Measurements from ENCODE around the gene MALL.
"Not testable (repeated sequence)": the region's sequence is repeated elsewhere in the genome, so short reads cannot be mapped to it uniquely, and the experiment has no call there.

Gene MALL

DNA sequence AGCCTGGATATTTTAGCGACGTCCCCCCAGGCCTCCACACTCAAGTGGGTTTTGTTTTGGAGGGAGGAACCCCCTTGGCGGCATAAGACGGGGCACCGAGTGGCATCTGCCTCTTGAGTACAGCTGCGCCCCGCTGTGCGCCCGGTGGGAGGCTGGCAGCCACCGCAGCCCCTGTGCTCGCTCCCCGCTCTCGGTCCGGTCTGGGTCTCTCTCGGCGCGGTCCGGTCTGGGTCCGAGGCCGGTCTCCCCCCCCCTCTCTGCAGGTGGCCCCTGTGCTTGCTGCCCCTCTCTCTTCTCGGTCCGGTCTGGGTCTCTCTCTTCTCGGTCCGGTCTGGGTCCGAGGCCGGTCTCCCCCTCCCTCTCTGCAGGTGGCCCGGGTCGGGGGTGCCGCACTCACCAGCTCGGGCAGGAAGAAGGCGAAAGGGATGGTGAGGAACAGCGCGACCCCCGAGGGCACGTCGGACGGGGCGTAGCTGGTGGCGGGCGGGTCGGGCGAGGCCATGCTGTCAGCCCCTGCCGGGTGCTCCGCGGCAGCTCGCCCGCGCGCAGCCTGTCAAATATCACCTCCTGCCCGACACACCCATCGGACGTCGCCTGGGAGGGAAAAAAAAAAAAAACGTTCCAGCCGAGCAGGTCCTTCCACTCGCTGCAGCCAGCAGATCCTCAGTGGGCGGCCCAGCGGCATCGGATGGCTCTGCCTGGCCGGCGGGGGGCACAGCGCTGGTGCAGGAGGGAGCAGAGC lies at the start of gene MALL:
Gene MALL, minus strand, starts transcription at position 532 of the 742 bp plus-strand sequence. Its CDS starts 30 bp downstream, at position 502.
- DNase-seq (ENCODE audit: low read depth in 2 of 2): no peak

DNA sequence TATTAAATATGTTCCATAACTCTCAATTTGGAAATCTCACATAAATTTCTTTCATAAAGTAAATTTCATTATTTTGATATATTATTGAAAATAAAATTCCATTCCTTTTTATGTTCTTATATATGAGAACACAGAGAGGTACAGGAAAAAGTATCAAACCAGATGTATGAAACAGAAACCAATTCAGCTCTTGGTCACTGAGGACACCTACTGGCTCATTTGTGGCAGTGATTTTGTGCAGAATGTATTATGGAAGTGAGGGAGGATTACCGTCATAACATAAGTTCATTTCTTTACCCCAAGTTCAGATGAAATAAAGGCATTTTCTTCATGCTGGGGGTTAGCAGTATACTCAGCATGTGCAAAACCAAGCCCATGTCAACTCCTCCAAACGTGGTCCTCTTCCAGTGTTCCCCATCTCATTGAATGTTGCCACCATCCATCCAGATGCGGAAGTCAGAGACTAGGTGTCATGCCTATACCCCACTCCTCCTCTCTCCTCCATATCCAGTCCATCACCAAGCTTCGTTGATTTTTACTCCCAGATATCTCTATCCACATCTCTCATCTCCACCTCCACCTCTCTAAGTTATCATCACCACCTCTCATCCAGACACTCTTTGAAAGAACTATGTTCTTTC lies 41.7 kb upstream of the MALL start:
- DNase-seq (ENCODE audit: low read depth in 2 of 2): no peak

DNA sequence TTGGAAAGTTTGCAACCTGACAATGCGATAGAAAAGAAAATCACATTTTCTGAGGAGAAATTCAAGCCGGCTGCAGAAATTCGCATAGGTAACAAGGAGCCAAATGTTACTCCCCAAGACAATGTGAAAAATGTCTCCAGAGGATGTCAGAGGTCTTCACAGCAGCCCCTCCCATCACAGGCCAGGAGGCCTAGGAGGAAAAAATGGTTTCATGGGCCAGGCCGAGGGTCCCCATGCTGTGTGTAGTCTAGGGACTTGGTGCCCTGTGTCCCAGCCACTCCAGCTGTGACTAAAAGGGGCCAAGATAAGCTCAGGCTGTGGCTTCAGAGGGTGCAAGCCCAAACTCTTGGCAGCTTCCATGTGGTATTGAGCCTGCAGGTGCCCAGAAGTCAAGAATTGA lies 39.2 kb upstream of the MALL start:
- DNase-seq (ENCODE audit: low read depth in 2 of 2): not testable (repeated sequence)

DNA sequence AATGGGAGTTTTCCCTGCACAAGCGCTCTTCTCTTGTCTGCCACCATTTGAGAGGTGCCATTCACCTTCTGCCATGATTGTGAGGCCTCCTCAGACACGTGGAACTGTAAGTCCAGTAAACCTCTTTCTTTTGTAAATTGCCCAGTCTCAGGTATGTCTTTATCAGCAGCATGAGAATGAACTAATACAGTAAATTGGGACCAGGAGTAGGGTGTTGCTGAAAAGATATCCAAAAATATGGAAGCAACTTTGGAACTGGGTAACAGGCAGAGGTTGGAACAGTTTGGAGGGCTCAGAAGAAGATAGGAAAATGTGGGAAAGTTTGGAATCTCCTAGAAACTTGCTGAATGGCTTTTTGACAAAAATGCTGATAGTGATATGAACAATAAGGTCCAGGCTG lies 38.6 kb upstream of the MALL start:
- not testable (repeated sequence) for DNase-seq (ENCODE audit: low read depth in 2 of 2)

DNA sequence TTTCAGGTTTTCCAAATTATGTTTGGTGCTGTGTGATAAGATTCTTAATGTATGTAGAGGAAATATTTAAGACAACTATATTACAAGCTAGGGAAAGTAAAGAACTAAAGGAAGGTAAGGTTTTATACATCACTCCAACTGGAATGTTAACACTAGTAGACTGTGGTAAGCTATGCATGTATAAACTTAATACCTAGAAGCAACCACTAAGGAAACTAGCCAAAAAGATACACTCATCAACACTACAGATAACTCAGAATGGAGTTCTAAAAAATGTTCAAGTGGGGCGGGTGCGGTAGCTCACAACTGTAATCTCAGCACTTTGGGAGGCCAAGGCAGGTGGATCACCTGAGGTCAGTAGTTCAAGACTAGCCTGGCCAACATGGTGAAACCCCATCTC lies 37.8 kb upstream of the MALL start:
- DNase-seq (ENCODE audit: low read depth in 2 of 2): no peak

DNA sequence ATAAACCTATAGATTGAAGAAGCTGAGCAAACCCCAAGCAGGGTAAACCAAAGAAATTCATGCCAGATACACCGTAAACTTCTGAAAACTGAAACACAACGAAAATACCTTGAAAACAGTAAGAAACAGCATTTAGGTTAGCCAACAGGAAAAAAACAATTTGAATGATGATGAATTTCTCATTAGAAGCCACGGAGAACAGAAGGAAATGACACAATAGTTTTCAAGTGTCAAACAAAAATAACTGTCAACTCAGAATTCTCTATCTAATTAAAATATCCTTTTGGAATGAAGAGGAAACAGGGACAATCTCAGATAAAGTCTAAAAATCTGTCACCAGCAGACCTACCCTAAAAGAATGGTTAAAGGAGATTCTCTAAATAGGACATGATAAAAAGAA lies 37.3 kb upstream of the MALL start:
- no peak for DNase-seq (ENCODE audit: low read depth in 2 of 2)

DNA sequence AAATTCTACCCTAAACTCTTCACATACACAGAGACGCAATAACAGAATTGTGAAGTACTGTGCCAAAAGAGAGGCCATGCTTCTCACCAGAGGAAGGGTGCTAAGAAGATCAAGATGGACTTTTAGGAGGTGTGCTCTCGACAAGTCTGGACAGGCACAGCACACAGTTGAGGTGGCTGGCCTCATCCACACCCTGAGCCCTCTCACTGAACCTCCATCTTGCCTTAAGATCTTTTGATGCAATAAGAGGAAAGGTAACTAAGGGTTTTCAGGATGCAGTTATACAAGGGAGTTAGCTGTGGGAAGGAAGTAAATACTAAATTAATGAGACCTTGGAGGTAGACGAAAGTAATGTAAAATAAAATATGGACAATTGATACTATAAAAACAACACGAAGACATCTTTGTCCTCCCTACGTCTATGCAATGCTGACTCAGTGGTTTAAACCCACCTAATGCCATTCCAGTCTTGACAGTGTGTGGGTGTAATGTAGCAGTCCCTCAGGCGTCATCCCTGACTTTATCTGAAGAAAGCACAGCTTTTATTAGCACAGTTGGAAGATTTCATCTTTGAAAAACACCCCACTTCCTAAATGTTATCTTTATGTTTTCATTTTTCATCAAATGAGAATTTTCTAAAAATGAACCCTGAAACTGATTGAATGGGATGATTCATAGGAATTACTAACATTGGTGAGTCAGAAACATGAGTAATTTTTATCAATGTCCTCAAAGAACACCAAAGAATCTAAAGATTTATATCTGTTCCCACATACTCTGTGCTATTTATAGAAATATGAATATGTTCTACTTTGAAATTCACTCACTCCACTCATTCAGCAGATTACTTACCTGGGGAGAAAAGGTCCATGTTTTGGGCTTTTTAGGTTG lies 34.0 kb upstream of the MALL start:
- DNase-seq (ENCODE audit: low read depth in 2 of 2): no peak

DNA sequence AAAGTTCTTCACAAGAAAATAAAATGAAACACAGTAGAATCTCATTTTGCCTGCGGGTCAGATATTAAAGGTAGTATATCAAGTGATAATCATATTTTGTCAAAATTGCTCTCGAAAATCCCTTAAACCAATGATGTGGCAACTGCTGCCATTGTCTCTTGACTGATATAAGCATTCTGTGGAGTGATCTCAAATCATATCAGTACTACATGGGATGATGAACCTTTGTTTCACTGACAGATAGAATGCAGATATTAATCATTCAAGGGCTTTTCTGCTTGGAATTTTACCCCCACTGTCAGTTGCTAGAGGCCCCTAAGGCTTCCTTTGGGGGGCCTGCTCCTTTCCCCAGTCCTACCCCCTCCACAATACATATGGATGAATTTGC lies 31.3 kb upstream of the MALL start:
- DNase-seq (ENCODE audit: low read depth in 2 of 2): no peak

DNA sequence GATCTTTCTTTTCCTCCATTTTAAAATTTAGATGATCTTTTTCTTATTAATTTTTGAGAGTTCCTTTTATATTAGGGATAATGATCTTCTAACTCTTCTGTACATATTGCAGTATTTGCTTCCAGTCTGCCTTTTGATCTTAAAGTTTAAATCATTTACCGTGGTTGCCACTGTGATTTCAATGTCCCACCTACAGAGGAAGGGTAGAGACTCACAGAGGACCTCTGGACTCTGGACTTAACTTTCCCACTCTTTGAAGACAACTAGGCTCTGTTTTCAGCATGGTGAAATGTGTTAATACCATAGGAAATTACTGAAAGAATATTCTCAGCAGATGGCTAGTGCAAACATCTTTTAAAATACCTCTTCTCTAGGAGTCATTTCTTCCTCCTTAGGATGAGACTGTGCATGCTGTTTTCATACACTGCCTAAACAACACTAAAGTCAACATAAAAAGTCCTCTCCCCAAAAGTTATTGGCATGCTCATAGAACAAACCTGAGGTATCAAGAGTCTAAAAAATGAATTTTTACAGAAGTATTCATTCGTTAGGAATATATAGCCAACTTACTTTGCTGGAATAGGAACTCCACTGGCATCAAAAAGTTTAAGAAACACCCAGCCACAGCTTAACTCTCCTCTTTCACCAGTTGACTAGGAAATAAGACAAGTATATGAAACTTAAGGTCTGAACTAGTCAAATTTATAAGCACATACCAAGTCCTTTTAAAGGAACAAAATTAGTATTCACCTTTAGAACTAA lies 30.7 kb upstream of the MALL start:
- no peak for DNase-seq (ENCODE audit: low read depth in 2 of 2)

DNA sequence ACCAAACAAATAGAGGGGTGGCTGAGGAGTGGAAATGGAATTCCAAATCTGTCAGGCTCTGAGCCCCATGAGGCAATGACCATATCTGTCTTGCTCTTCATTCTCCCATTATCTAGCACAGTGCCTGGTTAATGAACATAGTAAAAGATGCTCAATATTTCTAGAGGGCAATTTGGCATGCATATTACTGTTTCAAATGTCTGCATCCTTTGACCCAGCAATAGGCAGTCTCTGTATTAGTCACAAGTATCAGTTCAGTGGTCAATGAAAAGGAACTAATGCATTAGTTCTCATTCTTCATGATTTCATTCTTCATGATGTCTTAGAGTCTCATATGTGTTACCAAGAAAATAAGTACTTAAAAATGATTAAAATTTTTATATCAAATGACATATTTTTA lies 28.4 kb upstream of the MALL start:
- no peak for DNase-seq (ENCODE audit: low read depth in 2 of 2)

DNA sequence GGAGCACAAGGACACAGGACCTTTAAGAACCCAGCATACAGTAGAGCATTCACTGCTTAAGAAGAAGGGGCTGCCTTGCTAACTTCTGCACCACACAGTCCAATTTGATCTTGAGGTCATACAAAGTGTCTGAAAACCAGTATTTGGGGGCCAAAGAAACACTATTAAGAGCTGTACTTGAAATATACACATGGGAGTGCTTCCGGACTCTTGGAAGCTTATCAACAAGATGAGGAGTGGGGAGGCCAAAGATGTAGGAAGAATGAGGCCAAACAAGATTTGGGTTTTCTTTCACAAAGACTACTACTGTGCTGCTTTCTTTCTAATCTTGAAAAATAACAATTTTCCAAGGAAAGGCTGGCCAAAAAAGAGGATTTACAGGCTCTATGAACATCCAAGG lies 24.8 kb upstream of the MALL start:
- no peak for DNase-seq (ENCODE audit: low read depth in 2 of 2)

DNA sequence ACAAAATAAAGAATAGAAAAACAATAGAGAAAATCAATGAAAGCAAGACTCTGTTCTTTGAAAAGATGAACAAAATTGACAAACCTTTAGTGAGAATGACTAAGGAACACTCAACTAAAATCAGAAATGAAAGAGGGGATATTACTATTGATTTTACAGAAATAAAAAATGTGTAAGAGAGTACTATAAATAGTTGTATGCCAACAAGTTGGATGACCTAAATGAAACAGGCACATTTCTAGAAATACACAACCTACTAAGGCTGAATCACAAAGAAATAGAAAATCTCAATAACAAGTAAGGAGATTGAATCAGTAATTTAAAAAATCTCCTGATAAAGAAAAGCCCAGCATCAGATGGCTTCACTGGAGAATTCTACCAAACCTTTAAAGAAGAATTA lies 18.4 kb upstream of the MALL start:
- no peak for DNase-seq (ENCODE audit: low read depth in 2 of 2)

DNA sequence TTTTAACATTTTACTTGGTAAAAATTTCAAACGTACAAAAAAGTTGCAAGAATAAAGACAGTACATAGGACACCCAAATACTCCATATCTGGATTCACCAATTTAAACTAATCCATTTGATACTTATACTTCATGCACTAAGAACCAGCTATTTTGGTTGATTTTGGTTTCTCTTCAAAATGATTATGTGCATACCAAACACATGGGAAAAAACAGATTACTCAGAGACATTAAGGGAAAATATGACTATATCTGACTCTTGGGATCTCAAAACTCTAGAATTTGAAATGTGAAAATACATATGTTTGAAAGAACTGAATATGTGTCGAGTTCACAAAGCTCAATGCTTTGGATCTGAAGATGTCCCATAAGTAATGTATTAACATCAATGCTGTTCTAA lies 15.5 kb upstream of the MALL start:
- no peak for DNase-seq (ENCODE audit: low read depth in 2 of 2)

DNA sequence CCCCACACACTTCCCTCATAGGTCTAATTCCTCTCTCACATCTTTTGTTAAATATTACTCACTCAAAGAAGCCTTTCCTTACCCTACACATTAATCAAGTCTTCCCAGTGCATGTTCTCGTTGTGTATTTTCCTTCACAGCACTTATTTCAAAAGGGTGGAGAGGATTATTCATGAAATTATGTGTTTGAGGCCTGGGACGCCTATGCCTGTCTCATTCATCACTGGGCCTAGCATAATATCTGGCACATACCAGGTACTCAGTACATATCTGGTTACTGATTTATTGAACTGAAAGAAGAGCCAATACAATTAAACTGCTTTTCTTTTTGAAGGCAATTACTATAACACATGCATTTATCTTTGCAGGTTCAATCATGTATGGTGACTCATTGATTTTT lies 15.1 kb upstream of the MALL start:
- no peak for DNase-seq (ENCODE audit: low read depth in 2 of 2)

DNA sequence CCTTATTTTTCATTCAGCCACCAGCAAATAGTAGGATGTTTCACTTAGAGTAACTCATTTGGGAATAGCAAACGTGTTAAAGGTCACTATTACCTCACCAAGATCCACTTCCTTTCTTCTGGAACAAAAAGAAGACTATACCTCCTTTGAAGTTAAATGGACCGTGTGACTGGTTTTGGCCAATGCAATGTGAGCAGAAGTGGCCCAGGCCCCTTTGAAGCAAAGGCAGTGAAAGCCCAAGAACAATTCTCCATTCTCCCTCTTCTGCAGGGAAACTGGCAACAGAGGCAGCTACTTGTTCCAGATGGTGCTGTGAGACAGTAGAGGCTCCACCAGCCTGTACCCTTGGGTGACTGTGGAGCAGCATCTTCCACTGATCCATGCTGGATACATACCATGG lies 11.3 kb upstream of the MALL start:
- no peak for DNase-seq (ENCODE audit: low read depth in 2 of 2)

DNA sequence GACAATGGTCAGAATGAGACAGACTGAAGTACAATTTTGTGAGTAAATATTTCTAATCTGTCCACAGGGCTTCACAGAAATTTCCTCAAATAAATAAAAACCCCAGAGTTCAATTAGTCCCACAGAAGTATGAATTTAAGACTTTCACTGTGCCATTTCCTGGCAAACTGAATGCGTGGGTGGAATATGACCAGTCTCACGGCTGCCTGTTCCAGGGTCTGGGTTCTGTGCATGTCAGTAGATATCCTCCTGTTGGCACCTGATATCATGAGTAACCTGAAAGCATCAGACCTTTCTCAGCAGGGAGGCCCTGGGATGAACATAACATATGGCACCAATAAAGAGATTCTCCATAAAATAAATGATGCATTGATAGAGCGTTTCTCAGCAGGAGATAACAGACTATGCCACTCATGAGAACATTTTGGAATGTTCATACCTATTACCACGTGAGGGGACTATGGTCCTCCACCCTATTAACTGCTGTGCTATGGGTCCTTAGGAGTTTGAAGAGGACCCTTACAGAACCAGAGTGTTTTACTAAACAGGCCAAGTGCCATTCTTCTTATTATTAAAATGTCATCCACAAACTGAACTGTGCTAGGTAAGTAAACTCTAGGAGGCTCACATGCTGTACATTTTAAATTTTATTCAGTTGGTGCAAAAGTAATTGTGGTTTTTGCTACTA lies 10.6 kb upstream of the MALL start:
- DNase-seq (ENCODE audit: low read depth in 2 of 2): no peak

DNA sequence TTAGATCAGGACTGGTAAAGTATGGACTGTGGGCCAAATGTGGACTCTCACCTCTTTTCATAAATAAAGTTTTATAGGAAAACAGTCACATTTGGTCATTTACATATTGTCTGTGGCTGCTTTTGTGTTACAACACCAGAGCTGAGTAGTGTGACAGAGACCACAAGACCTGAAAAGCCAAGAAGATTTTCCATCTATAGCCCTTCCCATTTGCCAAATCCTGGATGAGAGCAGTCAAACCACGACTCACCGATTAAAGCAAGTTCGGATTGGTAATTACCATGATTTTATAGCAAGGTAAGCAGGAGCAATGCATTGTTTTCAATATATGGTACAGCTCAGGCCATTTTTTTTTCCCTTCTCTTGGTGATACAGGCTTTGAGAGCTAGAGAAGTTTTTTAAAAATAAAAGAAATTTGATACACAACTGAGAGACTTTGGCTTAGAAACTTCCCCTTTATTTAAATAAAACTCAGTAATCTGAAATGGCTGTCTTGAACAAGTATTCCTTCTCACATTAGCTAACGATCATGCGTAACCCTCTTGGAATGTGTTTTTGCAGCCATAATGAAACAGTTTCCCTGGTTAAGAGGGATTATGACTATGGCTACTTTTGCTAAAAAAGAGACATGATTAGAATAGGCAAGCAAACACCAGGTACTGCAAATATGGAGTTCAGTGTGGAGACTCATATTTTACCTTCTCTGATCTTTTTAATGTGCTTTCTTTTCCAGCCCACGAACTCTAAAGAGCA lies 9.5 kb upstream of the MALL start:
- no peak for DNase-seq (ENCODE audit: low read depth in 2 of 2)

DNA sequence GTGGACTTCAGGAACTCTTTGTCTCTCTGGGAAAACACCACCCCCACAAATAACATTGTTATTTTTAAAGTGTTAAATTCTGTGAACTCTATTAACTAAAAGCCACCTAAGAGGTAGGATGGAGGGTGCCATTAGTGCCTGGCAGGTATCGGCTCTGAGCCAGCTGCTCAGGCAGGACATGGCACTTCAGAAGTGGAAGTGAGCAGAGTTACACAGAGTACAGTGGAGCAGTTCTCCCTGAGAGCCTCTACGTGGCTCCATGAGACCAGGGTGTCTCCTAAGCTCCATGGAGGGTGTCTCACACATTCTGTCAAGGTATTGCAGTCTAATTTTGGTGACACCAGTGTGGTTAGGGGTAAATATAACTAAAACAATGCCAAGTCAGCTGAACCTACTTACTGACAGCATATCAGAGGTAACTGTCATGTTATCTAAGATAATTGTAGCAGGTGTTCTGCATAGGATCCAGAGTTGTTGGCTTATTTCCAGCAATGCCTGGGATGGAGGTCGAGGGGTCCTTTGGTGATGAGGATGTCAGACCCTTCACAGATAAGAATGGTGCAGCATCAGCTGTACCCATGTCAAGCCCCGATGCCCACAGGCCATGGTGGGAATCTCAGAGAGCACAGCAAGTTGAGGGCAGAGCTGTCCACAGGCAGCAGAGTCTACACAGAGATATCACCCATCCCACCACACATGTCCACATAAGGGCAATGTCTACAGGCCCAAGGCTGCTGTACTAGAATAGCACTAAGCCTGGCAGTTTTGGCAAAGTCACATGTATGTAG lies 8.6 kb upstream of the MALL start:
- no peak for DNase-seq (ENCODE audit: low read depth in 2 of 2)

DNA sequence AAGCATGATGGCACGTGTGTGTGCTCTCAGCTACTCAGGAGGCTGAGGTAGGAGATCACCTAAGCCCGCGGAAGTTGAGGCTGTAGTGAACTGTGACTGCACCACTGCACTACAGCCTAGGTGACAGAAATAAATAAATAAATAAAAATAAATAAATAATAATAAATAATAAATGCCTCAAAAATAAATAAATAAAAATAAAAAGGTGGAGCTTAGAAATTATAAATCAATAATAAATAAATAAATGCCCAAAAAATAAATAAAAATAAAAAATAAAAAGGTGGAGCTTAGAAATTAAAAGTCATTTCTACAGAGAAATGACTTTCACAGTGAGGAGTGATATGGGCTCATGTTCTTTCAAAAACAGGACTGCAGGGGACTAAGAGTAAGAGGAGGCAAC lies 6.0 kb upstream of the MALL start:
- DNase-seq (ENCODE audit: low read depth in 2 of 2): no peak

DNA sequence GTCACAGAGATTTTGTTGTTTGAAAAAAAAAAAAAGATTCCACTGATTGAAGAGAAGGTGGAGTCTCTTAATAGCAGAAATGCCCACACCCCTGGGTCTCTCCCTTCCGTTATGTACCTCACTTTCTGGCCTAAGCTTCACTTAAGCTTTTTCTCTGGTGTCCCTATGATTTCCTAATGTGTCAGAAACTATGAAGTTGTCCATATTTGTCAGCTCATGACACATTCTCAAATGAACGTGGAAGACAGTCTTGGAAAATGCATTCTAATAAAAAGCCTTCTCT lies 5.4 kb upstream of the MALL start:
- no peak for DNase-seq (ENCODE audit: low read depth in 2 of 2)

Measured in stimulated activated CD8-positive, alpha-beta memory T cell treated with anti-CD3 and anti-CD28 coated beads, Interleukin-2, amount 100 ng/mL, for 1 hour (primary cell).